NCI-H2081 (cell line): ENCODE results near the gene SELENOH.

Experiments
- DNase-seq, 2 experiments: peaks; one replicate each; lab custom pipeline; 2025; lab: John Stamatoyannopoulos, UW

SELENOH gene

DNA sequence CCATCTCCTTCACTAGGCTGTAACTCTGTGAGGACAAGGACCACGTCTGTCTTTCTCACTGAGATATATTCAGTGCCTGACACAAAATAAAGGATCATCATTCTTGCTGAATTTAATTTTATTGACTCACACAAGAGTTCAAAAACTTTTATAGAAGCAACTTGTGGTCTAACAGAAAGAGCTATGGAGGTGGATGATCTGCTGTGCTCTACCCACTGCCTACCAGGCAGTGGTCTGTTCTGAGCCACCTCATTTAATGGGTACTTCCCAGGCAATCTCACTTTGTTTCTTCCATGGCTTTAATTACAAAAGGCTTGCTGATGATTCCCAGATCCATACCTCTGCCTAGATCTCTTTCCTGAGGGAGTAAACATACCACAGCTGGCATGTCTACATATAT is 5.6 kb downstream of the SELENOH start:
- DNase-seq, result no peak

GRCh38 chr11:57751176-57751575 is 9.9 kb downstream of the SELENOH start:
- DNase-seq, result no peak

DNA sequence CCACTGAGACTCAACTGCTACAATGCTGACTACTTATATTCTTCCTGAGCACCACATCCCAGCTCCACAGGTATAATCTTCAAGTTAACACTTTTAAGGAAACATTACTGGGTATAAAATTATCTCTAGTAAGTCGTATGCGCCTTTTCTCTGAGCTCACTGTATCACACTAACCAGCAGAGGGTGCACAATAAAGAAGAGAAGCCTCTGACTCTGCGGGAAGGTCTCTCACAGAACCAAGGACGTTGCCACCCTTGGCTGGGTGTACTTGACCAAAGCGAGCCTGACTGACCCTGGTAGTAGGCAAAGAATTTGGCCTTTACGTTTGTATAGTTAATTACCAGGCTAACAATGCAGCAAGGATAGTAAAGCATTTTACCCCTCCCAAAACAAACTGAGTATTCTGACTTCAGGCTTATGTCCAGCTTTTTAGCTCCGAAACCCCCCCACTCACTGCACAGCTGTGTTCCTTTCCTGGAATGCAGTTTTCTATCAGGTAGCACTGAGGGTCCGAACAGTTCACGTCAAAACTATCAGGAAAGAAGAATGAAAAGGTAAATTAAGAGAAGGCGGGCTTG is 10.5 kb downstream of the SELENOH start, which contains the start of gene BTBD18:
BTBD18 (minus strand) TSS at position 144 of the 578 bp plus-strand sequence. CDS start 631 bp downstream, outside the sequence.
- DNase-seq, result peak in 1 of 2 experiments; percentile 5

- DNase-seq, result no peak
Measured at GRCh38 chr11:57752954-57753353, 11.7 kb downstream of the SELENOH start.

DNA sequence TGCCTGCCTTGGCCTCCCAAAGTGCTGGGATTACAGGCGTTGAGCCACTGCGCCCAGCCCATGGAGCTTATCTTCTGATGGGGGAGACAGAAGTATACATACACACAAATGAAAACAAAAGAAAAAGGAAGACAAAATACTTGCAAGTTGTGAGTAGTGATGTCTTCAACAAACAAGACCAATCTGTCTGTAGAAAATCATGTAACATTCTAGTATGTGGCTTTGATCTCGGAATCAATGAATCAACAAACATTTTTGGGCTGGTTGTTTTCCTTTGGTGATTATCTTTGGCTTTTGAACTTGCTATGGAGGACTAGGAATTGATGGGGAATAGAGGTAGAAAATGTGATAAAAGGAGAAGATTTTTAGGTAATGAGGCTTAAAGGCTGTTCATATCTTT is 16.9 kb downstream of the SELENOH start:
- DNase-seq, result no peak

DNA sequence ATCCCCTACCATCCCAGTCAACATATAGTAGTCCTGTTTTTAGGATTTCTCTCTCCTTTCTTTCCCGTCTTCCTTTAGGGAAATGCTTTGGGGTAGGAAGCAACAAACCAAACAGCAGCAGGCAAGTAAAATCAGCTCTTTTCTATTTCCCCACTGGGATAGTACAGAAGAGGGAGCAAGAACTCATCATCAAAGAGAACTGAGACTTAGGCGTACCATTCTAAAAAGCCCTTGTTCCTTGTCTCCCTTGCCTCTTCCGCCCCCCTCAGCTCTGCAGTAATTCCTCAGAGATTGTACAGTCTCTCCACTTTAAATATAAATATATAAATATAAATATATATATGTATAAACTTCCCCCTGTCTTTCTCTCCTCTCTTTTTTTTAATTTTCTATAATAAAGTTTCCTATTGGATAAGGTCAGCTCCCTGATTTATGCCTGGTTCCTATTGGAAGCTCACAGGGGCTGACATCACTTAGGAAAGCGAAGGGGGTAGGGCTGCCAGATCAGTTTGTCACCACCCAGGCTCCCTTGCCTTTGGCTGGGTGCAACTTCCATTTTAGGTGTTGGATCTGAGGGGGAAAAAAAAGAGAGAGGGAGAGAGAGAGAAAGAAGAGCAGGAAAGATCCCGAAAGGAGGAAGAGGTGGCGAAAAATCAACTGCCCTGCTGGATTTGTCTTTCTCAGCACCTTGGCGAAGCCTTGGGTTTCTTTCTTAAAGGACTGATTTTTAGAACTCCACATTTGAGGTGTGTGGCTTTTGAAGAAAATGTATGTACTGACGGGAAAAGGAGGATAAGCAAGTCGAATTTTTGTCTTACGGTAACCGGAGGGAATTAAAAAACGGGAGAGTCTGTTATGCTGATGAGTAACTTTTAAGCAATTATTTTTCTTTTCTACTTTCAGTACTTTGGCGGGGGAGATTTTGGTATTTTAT is 20.3 kb downstream of the SELENOH start, which contains the start of gene CTNND1:
CTNND1 (plus strand) TSS at position 502 of the 934 bp plus-strand sequence. CDS start 29,677 bp downstream, outside the sequence.
- DNase-seq, result peak; percentile 93 to 96

GRCh38 chr11:57762235-57762861 is 21.1 kb downstream of the SELENOH start:
- DNase-seq, result peak in 1 of 2 experiments; percentile 16

GRCh38 chr11:57763568-57763967 is 22.3 kb downstream of the SELENOH start:
- peak; percentile 5 to 14 for DNase-seq

DNA sequence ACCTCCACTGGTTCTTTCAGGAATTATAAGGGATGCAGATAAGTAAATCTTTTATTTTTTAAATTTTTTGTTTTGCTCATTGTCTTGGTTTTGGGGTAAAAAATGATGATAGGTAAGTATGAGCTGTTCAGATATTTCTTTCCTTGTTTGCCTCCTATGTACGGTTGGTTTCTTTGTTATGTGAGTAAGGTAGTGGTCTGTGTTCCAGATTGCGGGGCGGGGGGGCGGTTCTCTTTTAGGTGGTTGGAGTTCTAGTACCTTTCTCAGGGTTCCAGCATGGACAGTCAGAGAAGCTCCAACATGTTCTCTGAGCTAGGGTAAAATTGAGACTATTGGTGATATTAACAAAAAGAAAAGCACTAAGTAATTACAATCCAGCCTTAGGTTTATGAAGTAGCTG is 22.7 kb downstream of the SELENOH start:
- no peak for DNase-seq

DNA sequence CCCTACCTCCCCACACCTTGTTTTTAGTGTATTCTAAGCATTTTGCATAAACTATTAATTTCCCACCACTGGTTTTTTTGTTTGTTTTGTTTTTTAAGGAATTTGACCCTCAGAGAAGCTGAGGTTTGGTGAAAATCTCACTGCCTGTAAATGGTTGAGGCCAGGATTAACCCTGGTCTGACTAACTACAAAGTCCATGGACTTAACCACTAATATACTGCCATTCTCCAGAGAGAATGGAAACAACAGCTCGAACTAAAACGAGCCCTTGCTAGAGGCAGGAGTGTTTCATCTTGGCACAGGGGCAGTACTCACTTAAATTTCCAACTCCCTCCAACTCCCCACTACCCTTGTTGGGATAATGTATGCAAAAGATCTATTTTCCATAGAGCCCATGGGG is 23.3 kb downstream of the SELENOH start:
- DNase-seq, result no peak

GRCh38 chr11:57764972-57765371 is 23.7 kb downstream of the SELENOH start:
- no peak for DNase-seq

DNA sequence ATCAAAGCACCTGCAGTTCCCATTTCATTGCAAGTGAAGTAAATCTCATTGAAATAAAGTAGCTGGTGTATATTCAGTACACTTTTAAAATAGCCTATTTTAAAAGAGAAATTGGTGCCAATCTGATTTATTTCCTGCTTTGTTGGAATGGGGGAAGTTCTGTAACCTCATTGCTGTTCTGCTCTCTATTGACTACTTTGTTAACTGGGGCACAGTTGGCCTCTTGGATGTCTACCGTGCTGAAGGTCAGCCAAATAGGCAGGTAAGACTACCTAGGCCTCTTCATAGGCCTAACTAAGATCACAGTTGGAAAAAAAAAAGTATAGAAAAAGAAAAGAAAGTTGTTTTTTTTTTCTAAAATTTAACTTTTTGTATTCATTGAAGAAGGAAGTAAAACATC is 29.5 kb downstream of the SELENOH start:
- no peak for DNase-seq

GRCh38 chr11:57771365-57771764 is 30.1 kb downstream of the SELENOH start:
- no peak for DNase-seq

DNA sequence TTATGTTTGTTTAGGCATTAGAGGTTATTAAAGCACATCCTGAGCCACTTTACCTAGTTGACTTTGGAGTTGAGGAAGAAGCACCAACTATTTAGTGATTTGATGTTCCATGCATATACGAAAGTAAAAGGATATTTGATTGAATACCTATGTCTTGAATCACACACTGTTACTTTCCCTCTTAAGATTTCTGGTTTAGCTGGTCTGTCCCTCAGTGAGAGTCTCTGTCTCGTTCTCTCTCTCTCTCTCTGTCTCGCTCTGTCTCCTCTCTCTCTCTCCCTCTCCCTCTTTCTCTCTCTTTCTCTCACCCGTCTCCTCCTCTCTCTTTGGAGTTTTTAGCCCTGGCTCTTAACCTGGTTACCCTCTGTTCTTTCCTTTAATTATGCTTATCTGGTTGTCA is 31.3 kb downstream of the SELENOH start:
- DNase-seq, result no peak

DNA sequence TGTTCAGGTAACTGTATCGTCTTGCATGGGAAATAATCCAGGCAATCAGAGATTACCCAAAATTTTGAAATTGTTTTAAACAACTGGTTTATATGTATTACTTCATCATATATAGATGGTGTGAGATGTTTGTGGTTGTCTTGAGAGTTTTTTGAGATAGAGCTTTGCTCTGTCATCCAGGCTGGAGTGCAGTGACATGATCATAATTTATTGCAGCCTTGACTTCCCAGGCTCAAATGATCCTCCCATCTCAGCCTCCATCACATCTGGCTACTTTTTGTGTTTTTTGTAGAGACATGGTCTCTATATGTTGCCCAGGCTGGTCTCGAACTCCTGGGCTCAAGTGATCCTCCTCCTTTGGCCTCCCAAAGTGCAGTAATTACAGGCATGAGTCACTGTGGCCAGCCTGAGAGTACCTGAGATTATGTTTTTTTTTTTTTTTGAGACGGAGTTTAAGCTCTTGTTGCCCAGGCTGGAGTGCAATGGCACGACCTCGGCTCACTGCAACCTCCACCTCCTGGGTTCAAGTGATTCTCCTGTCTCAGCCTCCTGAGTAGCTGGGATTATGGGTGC is 31.8 kb downstream of the SELENOH start:
- DNase-seq, result no peak

DNA sequence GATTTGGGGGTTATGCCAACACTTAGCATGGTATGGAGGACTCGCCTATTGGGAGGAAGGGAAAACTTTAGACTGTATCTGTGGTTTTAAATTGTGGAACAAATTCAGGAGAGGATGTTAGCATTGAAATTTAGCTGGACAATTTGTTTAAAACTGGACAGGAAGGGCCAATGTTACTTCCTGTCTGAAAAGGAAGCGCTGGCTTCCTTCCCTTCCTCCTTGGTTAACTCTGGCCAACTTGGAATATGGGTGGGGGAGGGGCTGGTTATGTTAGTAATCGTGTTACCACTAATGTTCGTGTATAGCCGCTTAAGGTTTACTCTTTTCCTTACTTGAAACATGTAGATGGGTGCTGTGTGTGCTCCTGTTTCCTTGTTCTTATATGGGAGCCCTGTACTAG is 34.2 kb downstream of the SELENOH start:
- no peak for DNase-seq

- no peak for DNase-seq
Measured at GRCh38 chr11:57776031-57776521, 34.8 kb downstream of the SELENOH start.

DNA sequence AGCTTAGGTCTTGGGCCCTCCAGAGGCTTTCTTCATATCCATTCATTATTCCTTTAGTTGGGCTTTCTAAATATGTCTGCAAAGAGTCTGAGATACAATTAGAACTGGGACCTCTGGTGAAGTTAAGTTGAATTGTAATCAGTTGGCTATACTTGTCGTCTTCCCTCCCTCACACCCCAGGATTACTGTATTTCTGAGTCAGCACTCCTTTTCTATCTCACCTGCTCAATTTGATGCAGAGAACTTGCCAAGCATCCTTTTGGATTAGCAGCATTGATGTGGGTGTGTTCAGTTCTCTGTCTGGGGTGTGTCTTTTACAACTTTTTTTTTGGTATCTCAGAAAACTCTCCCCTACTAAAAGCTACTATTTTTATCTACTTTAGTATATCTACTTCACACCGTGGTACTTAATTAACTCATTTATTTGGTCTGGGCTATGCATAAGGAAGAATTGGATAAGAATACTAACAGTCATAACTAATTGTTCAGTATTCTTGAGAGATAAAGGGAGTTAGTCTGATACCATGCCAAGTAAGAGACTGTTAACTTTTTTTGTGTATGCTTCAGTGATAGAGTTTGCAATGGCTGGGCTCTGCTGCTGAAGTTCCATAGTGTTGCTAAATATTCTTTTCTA is 35.4 kb downstream of the SELENOH start:
- no peak for DNase-seq

- no peak for DNase-seq
Measured at GRCh38 chr11:57777969-57778317, 36.7 kb downstream of the SELENOH start.

GRCh38 chr11:57778318-57779037 is 37.2 kb downstream of the SELENOH start:
- DNase-seq, result peak in 1 of 2 experiments; percentile 59

DNA sequence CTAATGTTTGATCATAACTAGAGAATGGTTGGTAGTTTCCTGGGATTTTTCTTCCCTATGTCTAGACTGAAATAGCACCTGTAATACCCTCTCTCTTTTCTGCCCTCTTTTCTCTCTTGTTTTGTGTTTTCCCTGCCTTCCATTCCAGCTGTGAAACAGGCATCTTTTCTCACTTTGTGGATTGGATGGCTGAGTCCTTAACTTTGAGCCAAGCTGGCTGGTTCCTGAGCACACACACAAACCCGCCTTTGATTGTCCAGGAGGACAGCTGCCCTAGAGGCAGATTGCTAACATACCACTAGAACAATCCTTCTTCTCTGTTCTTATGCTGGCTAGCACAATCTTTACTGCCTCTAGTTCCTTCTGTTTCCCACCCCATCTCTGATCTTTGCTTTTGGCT is 38.0 kb downstream of the SELENOH start:
- DNase-seq, result no peak
